Bronchial epithelial cell (primary cell): ENCODE results near the gene INSIG2. TPM values are rescaled to one million over a fixed set of nuclear protein-coding genes. Genes with fewer than 3 reads are reported as not detected.

Source experiments
- DNase-seq: peaks from one replicate; pipeline ENCODE4 v3.0.0-alpha.2; 2010; ENCODE audit warnings: low read depth
- FAIRE-seq: peaks from 2 replicates; lab custom pipeline; 2011; peaks lifted over from hg19 to GRCh38; lab: Jason Lieb, UNC
- H3K27me3 ChIP-seq: 2 replicates; pipeline ENCODE4 v1.5.1; 2011; ENCODE audit warnings: low read length; ENCODE audit not compliant: control insufficient read depth, insufficient read depth
- H3K36me3 ChIP-seq: 2 replicates; pipeline ENCODE4 v1.5.1; 2011; ENCODE audit warnings: low read length; ENCODE audit not compliant: control insufficient read depth, insufficient read depth
- H3K4me3 ChIP-seq: 2 replicates; pipeline ENCODE4 v1.5.1; 2011; ENCODE audit warnings: mild to moderate bottlenecking, low read depth, low read length, control low read depth
- CTCF ChIP-seq: IDR thresholded peaks from 2 replicates; pipeline ENCODE4 v1.5.1; 2011; ENCODE audit warnings: mild to moderate bottlenecking, moderate library complexity, low read length, control low read depth, inconsistent platforms; ENCODE audit not compliant: insufficient read depth, severe bottlenecking
- total RNA-seq: library from RNA; depleted of rRNA; stranded (reverse); fragments of >200 nt; gene quantifications from 2 replicates; pipeline ENCODE4 v1.2.1, GENCODE V29; 2014

Gene INSIG2
- total RNA-seq, 1 donor from 2014 or later = 10.5 TPM

GRCh38 chr2:118046634-118047210 lies 41.5 kb upstream of the INSIG2 start:
- DNase-seq (peak; percentile 59), FAIRE-seq (no peak)
- H3K4me3 ChIP-seq = no peak overlapping the region
- no peaks in the 10 kb centered on the region for H3K27me3 ChIP-seq
- TF ChIP-seq CTCF = peak; percentile 39
- no peaks in the 10 kb centered on the region for H3K36me3 ChIP-seq

- no peaks in the 10 kb centered on the region for H3K36me3 ChIP-seq
- FAIRE-seq (no peak), DNase-seq (peak; percentile 45)
- no peak for TF ChIP-seq CTCF
- H3K27me3 ChIP-seq = no peaks in the 10 kb centered on the region
- H3K4me3 ChIP-seq = no peak overlapping the region
Observed at GRCh38 chr2:118047380-118047826, 40.9 kb upstream of the INSIG2 start.

GRCh38 chr2:118048401-118048800 lies 39.9 kb upstream of the INSIG2 start:
- no peak overlapping the region for H3K4me3 ChIP-seq
- DNase-seq (no peak), FAIRE-seq (no peak)
- H3K27me3 ChIP-seq = no peaks in the 10 kb centered on the region
- H3K36me3 ChIP-seq = no peaks in the 10 kb centered on the region
- TF ChIP-seq CTCF = no peak

GRCh38 chr2:118049140-118049815 lies 39.0 kb upstream of the INSIG2 start:
- DNase-seq (no peak), FAIRE-seq (peak; percentile 18)
- no peak for TF ChIP-seq CTCF
- Histone ChIP-seq H3K4me3 (no peak overlapping the region), H3K36me3 (no peaks in the 10 kb centered on the region), H3K27me3 (no peaks in the 10 kb centered on the region)

- TF ChIP-seq CTCF = no peak
- DNase-seq = no peak
- no peak overlapping the region for H3K4me3 ChIP-seq
- H3K36me3 ChIP-seq = no peaks in the 10 kb centered on the region
- H3K27me3 ChIP-seq = no peaks in the 10 kb centered on the region
- no peak for FAIRE-seq
Observed at GRCh38 chr2:118049816-118050140, 38.5 kb upstream of the INSIG2 start.
